MCF 10A (cell line): Measurements from ENCODE around the gene PLPPR1. TPM values are rescaled to one million over a fixed set of nuclear protein-coding genes. Genes with fewer than 3 reads are reported as not detected.
A peak's percentile ranks its signal among the peaks of the same experiment; 100 is the strongest.

ENCODE experiments used
- BruUV-seq: library from RNA; stranded (reverse); fragments of 400-500 nt; replicated peaks from 2 replicates; lab custom pipeline; 2021; lab: Mats Ljungman, UMichigan
- CTCF ChIA-PET: fragments of 300-600 bp; sonication (Branson Sonifier 250); formaldehyde crosslinking; extraction: SDS; loops from one replicate; lab custom pipeline; 2021; ENCODE audit warnings: antibody characterized with exemption, inconsistent platforms; lab: Yijun Ruan, JAX
- POLR2A ChIA-PET: fragments of 300-600, 350-650 bp; sonication (Branson Sonifier 250); formaldehyde crosslinking; extraction: SDS; loops from one replicate; lab custom pipeline; 2020; ENCODE audit warnings: antibody characterized with exemption, inconsistent platforms; lab: Yijun Ruan, JAX
- DNase-seq: peaks from one replicate; pipeline ENCODE4 v3.0.0-alpha.2; 2018; ENCODE audit not compliant: unreplicated experiment
- H3K27ac Mint-ChIP-seq: one replicate; pipeline ENCODE4 v1.8.0; 2022; ENCODE audit warnings: mild to moderate bottlenecking, low read depth, mixed read lengths; ENCODE audit not compliant: unreplicated experiment
- H3K27me3 Mint-ChIP-seq: one replicate; pipeline ENCODE4 v1.8.0; 2022; ENCODE audit warnings: mixed read lengths; ENCODE audit not compliant: insufficient read depth, unreplicated experiment
- H3K36me3 Mint-ChIP-seq: one replicate; pipeline ENCODE4 v1.8.0; 2022; ENCODE audit warnings: mild to moderate bottlenecking, moderate library complexity, mixed read lengths; ENCODE audit not compliant: insufficient read depth, unreplicated experiment
- H3K4me1 Mint-ChIP-seq: one replicate; pipeline ENCODE4 v1.8.0; 2022; ENCODE audit warnings: mixed read lengths; ENCODE audit not compliant: insufficient read depth, unreplicated experiment
- H3K4me3 Mint-ChIP-seq: one replicate; pipeline ENCODE4 v1.8.0; 2022; ENCODE audit warnings: mild to moderate bottlenecking, moderate library complexity, mixed read lengths; ENCODE audit not compliant: unreplicated experiment
- H3K9me3 Mint-ChIP-seq: one replicate; pipeline ENCODE4 v1.8.0; 2022; ENCODE audit warnings: mixed read lengths; ENCODE audit not compliant: unreplicated experiment
- intact Hi-C: fragments of 100-400 bp; cut with micrococcal nuclease; formaldehyde crosslinking; loops from 2 replicates; pipeline ENCODE4 v1.14.1; 2022
- total RNA-seq: library from RNA; stranded (reverse); gene quantifications from 2 replicates; pipeline ENCODE4 v1.2.3, GENCODE V29; 2022
- TF ChIP-seq, protein P1 (sequence below): fragments of 200-600 bp; IDR thresholded peaks from one replicate; pipeline ENCODE4 v1.8.0; 2022; ENCODE audit warnings: antibody characterized with exemption, mild to moderate bottlenecking; ENCODE audit not compliant: unreplicated experiment

Gene PLPPR1
- total RNA-seq, 1 experiment from 2014 or later: not detected

DNA sequence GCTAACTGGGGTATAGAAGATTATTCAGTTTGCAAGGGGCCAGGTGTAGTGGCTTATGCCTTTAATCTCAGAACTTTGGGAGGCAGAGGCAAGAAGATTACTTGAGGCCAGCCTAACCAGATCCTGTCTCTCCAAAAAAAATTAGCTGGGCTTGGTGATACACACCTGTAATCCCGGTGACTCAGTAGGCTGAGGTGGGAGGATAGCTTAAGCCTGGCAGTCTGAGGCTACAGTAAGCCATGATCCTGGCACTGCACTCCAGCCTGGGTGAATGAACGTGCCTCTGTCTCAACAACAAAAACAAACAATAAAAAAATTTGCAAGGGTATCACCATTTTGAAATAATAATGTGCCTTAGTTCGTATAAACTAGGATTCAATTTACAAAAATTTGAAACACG lies 305.0 kb downstream of the PLPPR1 start:
- Mint-ChIP-seq H3K4me3 (no peak overlapping the region), H3K36me3 (no peaks in the 10 kb centered on the region), H3K27me3 (peaks cover 8% of the 10 kb centered on the region), H3K4me1 (no peaks in the 10 kb centered on the region), H3K9me3 (no peaks in the 10 kb centered on the region), H3K27ac (no peak overlapping the region)
- TF ChIP-seq, protein P1, sequence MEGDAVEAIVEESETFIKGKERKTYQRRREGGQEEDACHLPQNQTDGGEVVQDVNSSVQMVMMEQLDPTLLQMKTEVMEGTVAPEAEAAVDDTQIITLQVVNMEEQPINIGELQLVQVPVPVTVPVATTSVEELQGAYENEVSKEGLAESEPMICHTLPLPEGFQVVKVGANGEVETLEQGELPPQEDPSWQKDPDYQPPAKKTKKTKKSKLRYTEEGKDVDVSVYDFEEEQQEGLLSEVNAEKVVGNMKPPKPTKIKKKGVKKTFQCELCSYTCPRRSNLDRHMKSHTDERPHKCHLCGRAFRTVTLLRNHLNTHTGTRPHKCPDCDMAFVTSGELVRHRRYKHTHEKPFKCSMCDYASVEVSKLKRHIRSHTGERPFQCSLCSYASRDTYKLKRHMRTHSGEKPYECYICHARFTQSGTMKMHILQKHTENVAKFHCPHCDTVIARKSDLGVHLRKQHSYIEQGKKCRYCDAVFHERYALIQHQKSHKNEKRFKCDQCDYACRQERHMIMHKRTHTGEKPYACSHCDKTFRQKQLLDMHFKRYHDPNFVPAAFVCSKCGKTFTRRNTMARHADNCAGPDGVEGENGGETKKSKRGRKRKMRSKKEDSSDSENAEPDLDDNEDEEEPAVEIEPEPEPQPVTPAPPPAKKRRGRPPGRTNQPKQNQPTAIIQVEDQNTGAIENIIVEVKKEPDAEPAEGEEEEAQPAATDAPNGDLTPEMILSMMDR: no peak
- intact Hi-C loops: no loop called here
- POLR2A ChIA-PET: no interaction called here
- no TSS peak for BruUV-seq
- CTCF ChIA-PET: interaction anchor here (0.6 kb wide), 1 partner anchor 215 kb away, joined by 3 read pairs; no protein-coding TSS in a partner anchor
- peak; percentile 15 for DNase-seq

DNA sequence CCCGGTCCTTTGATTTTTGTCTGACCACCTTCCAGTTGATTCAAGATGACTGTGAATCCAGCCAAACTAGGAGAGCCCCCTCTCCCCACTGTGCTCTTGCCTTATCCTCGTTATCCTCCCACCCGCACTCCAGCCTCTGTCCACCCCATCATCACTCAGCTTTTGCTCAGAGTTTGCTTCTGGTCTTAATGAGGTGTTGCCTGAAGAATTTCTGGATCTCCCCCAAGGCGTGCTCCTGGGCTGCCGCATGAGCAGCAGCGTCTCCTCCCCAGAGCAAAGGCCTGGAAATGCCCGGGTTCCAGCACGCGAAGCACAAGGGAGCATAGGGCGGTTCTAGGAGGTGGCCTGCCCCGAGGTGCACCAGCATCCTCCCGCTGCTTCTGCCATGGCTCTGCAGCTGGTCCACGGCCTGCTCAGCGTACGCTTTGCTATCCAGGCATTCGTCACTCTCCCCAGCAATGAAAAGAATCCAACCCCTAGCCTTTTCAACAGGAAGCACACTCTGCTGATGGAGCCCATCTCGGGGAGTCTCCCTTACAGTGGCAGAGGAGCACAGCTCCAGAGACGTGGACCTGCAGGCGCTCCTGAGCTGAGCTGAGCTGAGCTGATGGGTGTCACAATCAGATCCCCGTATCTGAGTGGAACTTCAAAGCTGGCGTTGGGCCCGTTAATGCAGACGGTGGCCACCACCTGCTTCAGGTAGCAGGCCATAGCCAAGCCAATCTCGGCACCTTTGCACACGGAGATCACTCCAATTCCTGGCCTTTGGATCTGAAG lies 305.6 kb downstream of the PLPPR1 start:
- TF ChIP-seq, protein P1: no peak
- Mint-ChIP-seq H3K4me3 (no peak overlapping the region), H3K36me3 (no peaks in the 10 kb centered on the region), H3K4me1 (no peaks in the 10 kb centered on the region), H3K9me3 (no peaks in the 10 kb centered on the region), H3K27me3 (peaks cover 2% of the 10 kb centered on the region), H3K27ac (no peak overlapping the region)
- intact Hi-C loops: no loop called here
- no peak for DNase-seq
- BruUV-seq: no TSS peak
- ChIA-PET CTCF (interaction anchor here (0.6 to 1.6 kb wide), 3 partner anchors 18 to 733 kb away, joined by 3 to 4 read pairs (median 3); no protein-coding TSS in a partner anchor), POLR2A (no interaction called here)

DNA sequence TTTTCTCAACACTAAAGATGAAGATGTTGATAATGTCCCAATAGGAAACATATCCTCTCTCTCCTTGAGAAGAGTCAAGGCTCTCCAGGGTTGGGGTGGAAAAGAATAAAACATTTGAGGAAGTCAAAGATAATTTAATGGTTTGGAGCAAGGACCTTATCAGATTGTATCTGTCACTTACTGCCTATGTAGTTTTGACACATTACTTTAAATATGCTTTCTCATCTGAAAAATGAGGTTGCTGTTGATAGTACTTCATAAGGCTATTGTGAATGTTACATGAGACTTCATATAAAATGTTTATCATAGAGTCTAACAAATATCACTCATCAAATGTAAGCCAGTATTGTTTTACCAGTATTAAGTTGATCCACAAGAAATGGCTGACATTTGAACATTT lies 307.6 kb downstream of the PLPPR1 start:
- no peaks in the 10 kb centered on the region for H3K36me3 Mint-ChIP-seq
- no peaks in the 10 kb centered on the region for H3K27me3 Mint-ChIP-seq
- DNase-seq: no peak
- H3K4me1 Mint-ChIP-seq: no peaks in the 10 kb centered on the region
- H3K27ac Mint-ChIP-seq: no peak overlapping the region
- CTCF ChIA-PET: interaction anchor here (1.0 kb wide), 1 partner anchor 24 kb away, joined by 3 read pairs; no protein-coding TSS in a partner anchor
- no peak overlapping the region for H3K4me3 Mint-ChIP-seq
- intact Hi-C loops: no loop called here
- POLR2A ChIA-PET: no interaction called here
- TF ChIP-seq, protein P1: no peak
- H3K9me3 Mint-ChIP-seq: no peaks in the 10 kb centered on the region
- BruUV-seq: no TSS peak

DNA sequence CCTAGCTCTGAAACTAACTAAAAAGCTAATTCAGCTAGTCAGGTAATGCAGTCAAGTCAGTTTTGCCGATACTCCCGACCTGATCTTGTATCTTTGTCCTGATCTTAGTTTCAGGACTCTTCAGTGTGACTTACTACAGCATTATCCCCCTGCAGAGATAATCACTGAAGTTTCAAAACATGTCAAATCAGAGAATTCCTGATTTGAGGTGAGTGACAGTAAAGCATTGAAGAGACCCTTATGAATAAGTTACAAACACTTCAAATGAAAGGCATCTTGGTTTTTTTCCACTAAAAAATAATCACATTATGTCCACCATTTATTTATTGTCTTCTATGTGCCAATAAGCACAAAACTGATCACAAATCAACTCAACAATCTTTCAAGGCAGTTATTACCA lies 308.7 kb downstream of the PLPPR1 start:
- no TSS peak for BruUV-seq
- TF ChIP-seq, protein P1: no peak
- ChIA-PET POLR2A (interaction anchor here (0.8 kb wide), 1 partner anchor 672 kb away, joined by 3 read pairs; no protein-coding TSS in a partner anchor), CTCF (interaction anchor here (0.7 to 1.2 kb wide), 2 partner anchors 179 to 736 kb away, joined by 3 to 4 read pairs; no protein-coding TSS in a partner anchor)
- Mint-ChIP-seq H3K4me1 (no peaks in the 10 kb centered on the region), H3K36me3 (no peaks in the 10 kb centered on the region), H3K27me3 (no peaks in the 10 kb centered on the region), H3K27ac (no peak overlapping the region), H3K9me3 (no peaks in the 10 kb centered on the region), H3K4me3 (no peak overlapping the region)
- DNase-seq: no peak
- intact Hi-C loops: no loop called here
